Measurements from ENCODE around the gene GALNT6.
"Not testable (repeated sequence)": the region's sequence is repeated elsewhere in the genome, so short reads cannot be mapped to it uniquely, and the experiment has no call there.

GALNT6 gene

GRCh38 chr12:51357374-51358047 is 33.7 kb downstream of the GALNT6 start:
- DNase-seq (ENCODE audit: low read depth), result no peak

- DNase-seq (ENCODE audit: low read depth), result peak; percentile 12
Observed at GRCh38 chr12:51351913-51352532, 39.2 kb downstream of the GALNT6 start.

GRCh38 chr12:51349026-51349425 is 42.2 kb downstream of the GALNT6 start:
- DNase-seq (ENCODE audit: low read depth), result no peak

DNA sequence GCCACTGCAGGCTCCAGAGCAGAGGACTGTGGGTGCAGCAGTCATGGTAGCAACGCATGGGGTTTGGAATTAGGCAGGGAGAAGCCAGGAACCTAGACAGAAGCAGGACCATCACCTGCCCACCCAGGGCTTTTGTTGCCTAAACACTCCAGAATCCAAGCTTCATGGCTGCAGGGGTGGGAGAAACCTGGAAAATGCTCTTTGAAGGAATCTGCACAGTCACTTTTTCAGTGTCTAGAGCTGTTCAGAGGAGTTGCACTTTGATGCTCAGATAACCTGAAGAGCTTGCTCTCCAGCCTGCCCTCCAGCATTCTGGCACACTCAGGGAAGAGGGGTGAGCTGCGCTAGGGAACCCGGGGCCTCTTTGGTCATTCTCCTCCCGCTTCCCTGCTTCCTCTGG is 43.1 kb downstream of the GALNT6 start:
- no peak for DNase-seq (ENCODE audit: low read depth)

DNA sequence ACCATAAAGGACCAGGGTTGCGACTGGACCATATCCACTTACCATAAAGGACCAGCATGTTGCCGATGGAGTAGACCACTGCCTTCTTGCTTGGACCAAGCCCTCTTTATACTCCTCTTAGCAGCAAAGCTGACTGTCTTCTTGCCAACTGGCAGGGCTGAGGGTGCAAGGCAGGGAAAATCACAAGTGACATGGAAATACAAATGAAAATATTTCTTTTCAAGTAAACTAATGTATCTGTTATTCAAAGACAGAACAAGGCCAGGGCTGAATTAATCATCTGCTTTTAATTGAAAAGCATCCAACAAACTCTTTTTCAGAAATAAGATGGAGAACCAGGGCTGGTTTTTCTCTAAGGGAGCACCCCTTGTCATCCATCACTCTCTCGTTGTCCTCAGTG is 44.6 kb downstream of the GALNT6 start, which contains the start of gene CELA1:
Gene CELA1, minus strand, starts transcription at position 99 of the 400 bp plus-strand sequence. Its CDS starts 41 bp downstream, at position 58.
- no peak for DNase-seq (ENCODE audit: low read depth)

GRCh38 chr12:51345681-51346080 is 45.5 kb downstream of the GALNT6 start:
- DNase-seq (ENCODE audit: low read depth), result no peak

DNA sequence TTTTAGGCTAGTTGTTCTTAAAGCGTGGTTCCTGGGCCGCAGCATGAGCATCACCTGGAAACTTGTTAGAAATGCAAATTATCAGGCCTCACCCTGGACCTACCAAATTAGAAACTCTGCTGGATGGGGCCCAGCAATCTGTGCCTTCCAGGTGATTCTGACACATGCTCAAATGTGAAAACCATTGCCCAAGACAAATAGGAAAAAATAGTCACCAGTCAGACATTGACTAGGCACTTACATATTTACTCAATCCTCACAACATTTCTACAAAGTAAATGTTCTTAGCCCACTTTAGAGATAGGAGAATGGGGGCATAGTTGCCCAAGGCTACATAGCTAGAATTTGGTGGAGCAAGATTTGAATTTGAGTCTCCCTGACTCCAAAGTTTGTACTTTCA is 48.0 kb downstream of the GALNT6 start:
- no peak for DNase-seq (ENCODE audit: low read depth)

- DNase-seq (ENCODE audit: low read depth), result no peak
Observed at GRCh38 chr12:51342416-51342815, 48.8 kb downstream of the GALNT6 start.

DNA sequence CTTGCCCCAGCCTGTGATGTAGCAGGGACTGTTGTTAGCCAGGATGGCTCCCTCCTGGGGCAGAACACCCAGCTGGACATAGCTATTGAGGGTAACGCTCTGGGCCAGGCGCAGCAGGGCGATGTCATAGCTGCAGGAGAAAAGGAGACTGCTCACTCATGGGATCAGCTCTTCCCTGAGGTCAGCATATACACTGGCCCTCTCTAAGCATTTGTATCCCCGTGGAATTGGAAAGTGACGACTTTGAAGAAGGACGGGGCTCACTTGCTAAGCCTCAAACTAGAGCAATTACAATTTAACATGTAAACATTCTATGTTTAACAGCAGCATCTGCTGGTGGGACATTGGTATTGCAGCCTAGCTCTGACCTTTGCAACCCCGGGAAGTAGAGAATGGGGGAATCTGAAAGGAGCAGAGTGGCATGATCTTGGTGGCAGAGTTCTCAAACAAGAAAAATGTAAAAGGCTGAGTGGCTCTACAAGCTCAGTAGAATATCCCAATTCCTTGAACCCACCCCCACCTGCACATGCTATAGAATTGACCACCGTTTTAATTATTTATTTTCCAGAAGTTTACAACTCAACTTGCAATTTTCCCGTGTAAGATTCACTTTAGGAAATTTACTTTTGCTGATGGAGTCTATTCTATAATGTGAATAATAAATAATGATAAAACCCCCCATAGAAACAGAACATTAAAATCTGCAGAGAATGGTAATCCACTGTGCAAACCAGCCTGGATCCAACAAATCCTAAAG is 49.8 kb downstream of the GALNT6 start:
- DNase-seq (ENCODE audit: low read depth), result peak; percentile 43

- DNase-seq (ENCODE audit: low read depth), result no peak
Observed at GRCh38 chr12:51339750-51340149, 51.5 kb downstream of the GALNT6 start.

GRCh38 chr12:51337336-51337735 is 53.9 kb downstream of the GALNT6 start:
- not testable (repeated sequence) for DNase-seq (ENCODE audit: low read depth)

GRCh38 chr12:51335931-51336330 is 55.3 kb downstream of the GALNT6 start:
- no peak for DNase-seq (ENCODE audit: low read depth)

- DNase-seq (ENCODE audit: low read depth), result no peak
Observed at GRCh38 chr12:51334764-51335163, 56.4 kb downstream of the GALNT6 start.

DNA sequence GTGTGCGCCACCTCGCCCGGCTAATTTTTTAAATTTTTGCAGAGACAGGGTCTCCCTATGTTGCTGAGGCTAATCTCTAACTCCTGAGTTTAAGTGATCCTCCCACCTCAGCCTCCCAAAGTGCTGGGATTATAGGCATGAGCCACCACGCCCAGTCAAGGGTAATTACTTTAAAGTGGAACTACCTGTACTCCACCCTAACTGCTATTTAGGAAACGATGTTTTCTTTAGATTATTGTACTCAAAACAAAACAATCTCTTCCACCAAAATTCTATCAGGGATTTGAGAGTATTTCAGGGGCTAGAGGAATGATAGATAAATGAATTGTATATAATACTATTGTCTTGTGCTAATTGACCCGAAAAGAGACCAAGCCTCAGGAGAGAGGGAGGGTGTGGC is 57.7 kb downstream of the GALNT6 start:
- no peak for DNase-seq (ENCODE audit: low read depth)

- DNase-seq (ENCODE audit: low read depth), result no peak
Observed at GRCh38 chr12:51330186-51330585, 61.0 kb downstream of the GALNT6 start.

- DNase-seq (ENCODE audit: low read depth), result no peak
Observed at GRCh38 chr12:51329742-51330141, 61.5 kb downstream of the GALNT6 start.

- no peak for DNase-seq (ENCODE audit: low read depth)
Observed at GRCh38 chr12:51328587-51328986, 62.6 kb downstream of the GALNT6 start.

DNA sequence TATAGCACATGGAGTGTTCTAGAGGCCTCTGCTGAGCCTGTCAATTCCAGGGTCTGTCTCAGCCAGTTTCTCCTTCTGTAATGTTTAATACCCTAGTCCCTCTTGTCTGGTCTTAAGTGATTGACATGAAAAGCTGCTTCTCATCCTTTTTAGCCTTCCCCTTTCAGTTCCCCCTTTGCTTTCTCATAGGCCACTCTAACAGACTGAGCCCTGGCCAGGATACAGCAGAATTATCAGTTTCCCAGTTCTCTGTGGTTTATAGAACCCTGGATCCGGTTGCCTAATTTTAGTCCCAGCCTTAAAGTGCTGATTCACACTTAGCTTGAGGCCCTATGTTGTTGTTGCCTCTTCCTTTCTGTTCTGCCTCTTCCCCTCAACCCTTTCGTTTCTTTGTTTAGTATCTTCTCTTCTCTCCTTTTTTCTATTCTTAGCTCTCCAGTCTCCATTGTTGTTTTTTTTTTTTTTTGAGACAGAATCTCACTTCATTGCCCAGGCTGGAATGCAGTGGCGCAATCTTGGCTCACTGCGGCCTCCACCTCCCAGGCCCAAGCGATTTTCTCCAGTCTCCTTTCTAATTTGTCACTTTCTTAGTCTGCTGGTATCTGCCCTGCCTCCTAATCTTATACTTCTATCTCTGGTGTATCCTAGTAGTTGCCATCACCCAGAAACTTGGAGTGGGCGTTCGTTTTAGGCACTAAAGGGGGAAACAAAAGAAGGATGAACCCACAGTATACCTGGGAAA is 64.3 kb downstream of the GALNT6 start:
- DNase-seq (ENCODE audit: low read depth), result no peak

GRCh38 chr12:51324953-51325352 is 66.3 kb downstream of the GALNT6 start:
- DNase-seq (ENCODE audit: low read depth), result no peak

DNA sequence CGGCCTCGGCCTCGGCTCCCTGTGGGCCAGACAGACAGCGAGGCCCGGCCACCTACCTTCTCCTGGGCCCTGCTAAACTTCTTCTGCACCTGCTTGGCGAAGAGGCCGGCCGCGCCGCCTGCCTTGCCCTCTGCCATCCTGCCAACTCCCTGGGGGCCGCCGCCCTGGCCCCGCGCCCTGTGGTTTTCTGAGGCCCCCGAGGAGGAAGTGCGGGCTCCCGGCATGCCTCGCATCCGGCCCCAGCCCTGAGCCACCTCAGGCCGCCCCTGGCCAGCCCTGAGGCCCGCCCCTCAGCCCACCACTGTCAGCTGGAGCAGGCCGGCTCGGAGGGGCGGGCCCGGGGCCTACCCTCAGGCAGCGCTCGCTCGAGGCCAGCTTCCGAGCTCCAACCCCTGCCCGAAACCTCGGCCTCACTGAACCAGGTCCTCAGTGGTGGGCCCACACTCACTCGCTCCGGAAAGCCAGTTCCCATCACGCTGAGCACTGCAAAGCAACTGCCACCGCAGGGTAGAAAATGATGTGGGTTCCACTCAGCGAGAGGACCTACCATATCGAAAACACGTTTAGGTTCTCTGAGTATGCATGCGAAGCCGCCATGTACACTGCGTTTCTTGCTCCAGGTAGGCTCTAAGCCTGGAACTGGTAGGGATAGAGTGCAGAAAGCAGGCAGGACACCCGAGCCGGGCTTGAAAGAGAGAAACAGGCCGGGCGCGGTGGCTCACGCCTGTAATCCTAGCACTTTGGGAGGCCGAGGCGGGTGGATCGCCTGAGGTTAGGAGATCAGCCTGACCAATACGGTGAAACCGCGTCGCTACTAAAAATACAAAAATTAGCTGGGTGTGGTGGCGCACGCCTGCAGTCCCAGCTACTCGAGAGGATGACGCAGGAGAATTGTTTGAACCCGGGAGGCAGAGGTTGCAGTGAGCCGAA is 67.0 kb downstream of the GALNT6 start, which contains the start of gene BIN2:
Gene BIN2, minus strand, starts transcription at position 209 of the 930 bp plus-strand sequence. Its CDS starts 72 bp downstream, at position 137.
- peak; percentile 56 for DNase-seq (ENCODE audit: low read depth)

DNA sequence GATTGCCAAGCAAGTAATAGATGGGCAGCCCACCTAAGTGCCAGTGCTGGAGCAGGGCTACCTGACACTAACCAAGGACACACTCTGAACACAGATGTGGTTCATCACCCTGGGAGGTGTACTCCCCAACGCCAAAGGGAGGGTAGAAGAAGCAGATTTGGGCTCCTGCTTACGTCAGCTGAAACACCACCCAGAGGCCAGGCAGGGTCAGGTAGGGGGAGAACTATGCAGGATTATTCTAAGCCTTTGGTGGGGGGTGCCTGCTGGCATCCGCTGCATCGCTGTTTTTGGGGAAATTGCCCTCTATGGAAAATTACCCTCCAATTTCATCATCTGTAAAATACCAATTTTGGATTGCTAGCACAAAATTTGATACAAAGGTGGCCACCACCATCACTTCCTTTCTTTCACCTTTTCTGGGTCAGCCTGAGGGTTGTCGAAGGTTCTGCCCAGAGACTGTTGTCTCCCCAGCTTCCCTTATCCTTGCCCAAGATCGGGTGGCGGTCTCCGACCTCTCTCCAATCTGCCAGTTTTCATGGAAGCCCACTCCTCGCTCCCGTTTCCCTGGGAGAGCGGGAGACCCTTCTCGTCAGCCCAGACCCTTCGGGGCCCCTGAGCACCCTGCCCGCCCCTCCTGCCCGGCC is 67.8 kb downstream of the GALNT6 start:
- peak; percentile 35 for DNase-seq (ENCODE audit: low read depth)
